Amniotic stem cell (primary cell): Measurements from ENCODE around the gene ADAMTS5.

Experiments
- DNase-seq: peaks from one replicate; lab custom pipeline; 2025; lab: John Stamatoyannopoulos, UW

The ADAMTS5 gene

GRCh38 chr21:26887251-26887650 is 79.6 kb downstream of the ADAMTS5 start:
- no peak for DNase-seq

- DNase-seq, result no peak
Observed at GRCh38 chr21:26884436-26884835, 82.5 kb downstream of the ADAMTS5 start.

- no peak for DNase-seq
Observed at GRCh38 chr21:26883768-26884167, 83.1 kb downstream of the ADAMTS5 start.

GRCh38 chr21:26881504-26882228 is 85.2 kb downstream of the ADAMTS5 start:
- no peak for DNase-seq

GRCh38 chr21:26877018-26877417 is 89.9 kb downstream of the ADAMTS5 start:
- DNase-seq, result no peak

GRCh38 chr21:26874347-26874746 is 92.5 kb downstream of the ADAMTS5 start:
- DNase-seq, result no peak
